Fibroblast of lung (primary cell): ENCODE results near the gene TPO.

Source experiments
- CTCF ChIP-seq, 2 donors: IDR thresholded peaks in 1 of 2; conservative IDR thresholded peaks in 1 of 2; 1 replicate in 1 of 2; 2 replicates in 1 of 2; pipeline ENCODE4 v1.5.1; 2011 to 2012; ENCODE audit warnings: low read length in 2 of 2, control low read depth in 1 of 2, inconsistent platforms in 1 of 2, low read depth in 1 of 2, mild to moderate bottlenecking in 1 of 2
- EZH2 ChIP-seq: IDR thresholded peaks from 2 replicates; pipeline ENCODE4 v1.5.1; 2012; ENCODE audit warnings: low read length, control low read depth, mild to moderate bottlenecking; ENCODE audit errors: missing control alignments

GRCh38 chr2:1493431-1494126, 80.3 kb downstream of the TPO start:
- TF ChIP-seq CTCF (conservative IDR thresholded peaks at IDR 0.05 in 1 of 2, IDR thresholded peaks at IDR 0.05 in 1 of 2; ENCODE audit: low read depth in 1 of 2, low read length in 2 of 2) (no peak), EZH2 (no peak)
